B cell (primary cell): Measurements from ENCODE around the gene TECRL. TPM values are rescaled to one million over a fixed set of nuclear protein-coding genes. Genes with fewer than 3 reads are reported as not detected.

Experiments
- ATAC-seq: fragments of 200-7000 bp; cut with Tn5 transposase; one replicate; pipeline ENCODE4 v1.10.0; 2021; ENCODE audit warnings: low read depth, mild to moderate bottlenecking, moderate number of reproducible peaks, moderate library complexity
- CTCF ChIA-PET: fragments of 350-600 bp; sonication (Branson Sonifier 250); formaldehyde crosslinking; loops from one replicate; lab custom pipeline; 2021; ENCODE audit warnings: antibody characterized with exemption, inconsistent platforms; lab: Charles Lee
- POLR2A ChIA-PET: fragments of 350-600 bp; sonication (Branson Sonifier 250); formaldehyde crosslinking; loops from one replicate; lab custom pipeline; 2021; ENCODE audit warnings: antibody characterized with exemption; lab: Charles Lee
- DNase-seq: peaks from one replicate; pipeline ENCODE4 v3.0.0; 2013
- H2AFZ ChIP-seq: 2 replicates; pipeline ENCODE4 v1.6.1; 2012; ENCODE audit warnings: mild to moderate bottlenecking, low read depth, low read length; ENCODE audit not compliant: insufficient read depth, poor library complexity, severe bottlenecking
- H3K27ac ChIP-seq, 2 donors: 1 replicate in 1 of 2; 2 replicates in 1 of 2; pipeline ENCODE4 v1.5.1; 2012 to 2013; ENCODE audit warnings: low read length in 2 of 2, mild to moderate bottlenecking in 2 of 2, moderate library complexity in 1 of 2
- H3K27me3 ChIP-seq, 4 experiments: fragments of 200-600 bp in 1 of 4; sonication (generic) in 1 of 4; replicated peaks in 1 of 4; 1 replicate in 2 of 4; 2 replicates in 2 of 4; pipeline versions ENCODE4 v1.6.1 to v1.7.0; 2013 to 2016; ENCODE audit warnings: low read length in 3 of 4, mild to moderate bottlenecking in 2 of 4, mixed read lengths in 1 of 4, moderate library complexity in 1 of 4; ENCODE audit not compliant: insufficient read depth in 4 of 4, control insufficient read depth in 3 of 4; ENCODE audit errors: control extremely low read depth in 1 of 4
- H3K36me3 ChIP-seq, 2 experiments: replicated peaks in 1 of 2; 1 replicate in 1 of 2; 2 replicates in 1 of 2; pipeline versions ENCODE4 v1.6.1 to v1.7.1; 2013; ENCODE audit warnings: low read length in 1 of 2; ENCODE audit not compliant: insufficient read depth in 2 of 2, control insufficient read depth in 1 of 2; ENCODE audit errors: control extremely low read depth in 1 of 2, extremely low read depth in 1 of 2
- H3K4me1 ChIP-seq, 2 donors: fragments of 200-600 bp in 1 of 2; sonication (generic) in 1 of 2; 1 replicate in 1 of 2; 2 replicates in 1 of 2; pipeline versions ENCODE4 v1.5.1 to v1.6.1; 2013 to 2017; ENCODE audit warnings: low read length in 2 of 2; ENCODE audit not compliant: control insufficient read depth in 2 of 2, insufficient read depth in 2 of 2
- H3K4me2 ChIP-seq: replicated peaks from 2 replicates; pipeline ENCODE3; 2012; ENCODE audit warnings: mild to moderate bottlenecking, low read depth, low read length; ENCODE audit not compliant: poor library complexity, severe bottlenecking
- H3K4me3 ChIP-seq, 5 experiments: fragments of 200-600 bp in 1 of 5; sonication (generic) in 1 of 5; 1 replicate in 3 of 5; 2 replicates in 2 of 5; pipeline versions ENCODE4 v1.5.1 to v1.7.0; 2011 to 2016; ENCODE audit warnings: low read length in 4 of 5, mild to moderate bottlenecking in 4 of 5, low read depth in 2 of 5, control low read depth in 1 of 5, moderate library complexity in 1 of 5; ENCODE audit not compliant: insufficient read depth in 1 of 5; ENCODE audit errors: control extremely low read depth in 1 of 5, extremely low read depth in 1 of 5
- H3K79me2 ChIP-seq: fragments of 200-600 bp; sonication (generic); one replicate; pipeline ENCODE4 v1.6.0; 2016; ENCODE audit warnings: low read length; ENCODE audit not compliant: control insufficient read depth, insufficient read depth
- H3K9ac ChIP-seq: fragments of 200-600 bp; sonication (generic); 2 replicates; pipeline ENCODE4 v1.6.1; 2017; ENCODE audit warnings: mild to moderate bottlenecking, low read length, moderate library complexity
- H3K9me3 ChIP-seq, 3 donors: one replicate each; pipeline versions ENCODE4 v1.6.1 to v1.7.1; 2013; ENCODE audit warnings: low read length in 2 of 3; ENCODE audit not compliant: control insufficient read depth in 2 of 3, insufficient read depth in 1 of 3; ENCODE audit errors: control extremely low read depth in 1 of 3
- H4K20me1 ChIP-seq: 2 replicates; pipeline ENCODE4 v1.6.0; 2012; ENCODE audit warnings: mild to moderate bottlenecking, low read length; ENCODE audit not compliant: insufficient read depth, control insufficient read depth, poor library complexity, severe bottlenecking
- H3K27ac Mint-ChIP-seq: one replicate; pipeline ENCODE4 v1.8.0; 2021; ENCODE audit warnings: mixed read lengths
- H3K27me3 Mint-ChIP-seq: one replicate; pipeline ENCODE4 v1.8.0; 2021; ENCODE audit warnings: mixed read lengths
- H3K4me1 Mint-ChIP-seq: one replicate; pipeline ENCODE4 v1.8.0; 2021; ENCODE audit warnings: mixed read lengths
- H3K4me3 Mint-ChIP-seq: one replicate; pipeline ENCODE4 v1.8.0; 2021; ENCODE audit warnings: mixed read lengths
- H3K9me3 Mint-ChIP-seq: one replicate; pipeline ENCODE4 v1.8.0; 2022; ENCODE audit warnings: mixed read lengths; ENCODE audit not compliant: insufficient read depth
- EZH2 ChIP-seq: IDR thresholded peaks from 2 replicates; pipeline ENCODE4 v1.6.1; 2012; ENCODE audit warnings: borderline replicate concordance, low read depth, mild to moderate bottlenecking, moderate library complexity, low read length; ENCODE audit not compliant: insufficient read depth, poor library complexity, severe bottlenecking
- WGBS: methylation state at CpG from one replicate; pipeline ENCODE4 v1.1.5; 2013; ENCODE audit warnings: missing lambda C conversion rate; ENCODE audit not compliant: insufficient coverage; 5-methylcytosine and 5-hydroxymethylcytosine counted together
- intact Hi-C: fragments of 100-400 bp; cut with micrococcal nuclease; formaldehyde crosslinking; loops from one replicate; pipeline ENCODE4 v1.10.0; 2022
- polyA plus RNA-seq: library from polyadenylated mRNA; depleted of rRNA; stranded (reverse); fragments of >200 nt; gene quantifications from 2 replicates; pipeline ENCODE4 v1.2.3, GENCODE V29; 2012
- total RNA-seq, 2 donors: library from RNA; stranded (reverse); fragments of 120-200 nt in 1 of 2; gene quantifications; 1 replicate in 1 of 2; 2 replicates in 1 of 2; pipeline versions ENCODE4 v1.2.3 to v1.2.4, GENCODE V29; 2013 to 2022
- TF ChIP-seq, protein P1 (sequence below): fragments of 200-600 bp; IDR thresholded peaks from one replicate; pipeline ENCODE4 v1.8.0; 2022; ENCODE audit warnings: antibody characterized with exemption, mild to moderate bottlenecking

Gene TECRL
- total and polyA plus RNA-seq, 2 donors (not counting 1 experiment from before 2014, with no cell fraction given), result not detected

DNA sequence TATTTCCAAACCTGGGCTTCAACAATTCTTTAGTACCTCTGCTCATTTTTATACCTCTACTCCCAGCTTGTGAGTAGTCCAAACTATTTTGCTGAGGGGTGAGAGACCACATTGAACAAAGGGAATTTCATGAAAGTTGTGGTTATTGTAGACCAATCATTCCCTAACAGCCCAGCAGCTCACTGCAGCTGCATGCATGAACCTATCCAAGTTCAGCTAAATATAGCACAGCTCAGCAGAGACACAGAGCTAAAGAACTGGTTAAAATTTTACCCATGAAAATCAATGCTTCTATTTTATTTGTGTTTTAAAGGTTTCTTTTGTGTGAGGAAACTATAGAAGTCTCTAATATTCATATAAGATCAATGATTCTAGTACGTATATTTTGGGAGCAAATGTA lies 82.7 kb downstream of the TECRL start:
- no peak for TF ChIP-seq EZH2
- Mint-ChIP-seq H3K4me3 (no peak overlapping the region), H3K9me3 (peaks cover 6% of the 10 kb centered on the region), H3K4me1 (no peaks in the 10 kb centered on the region), H3K27ac (no peak overlapping the region), H3K27me3 (no peaks in the 10 kb centered on the region)
- Histone ChIP-seq H3K4me2 (no peak overlapping the region), H4K20me1 (no peaks in the 10 kb centered on the region), H2AFZ (no peak overlapping the region), H3K4me1 (no peaks in the 10 kb centered on the region), H3K9ac (no peak overlapping the region), H3K4me3 (no peak overlapping the region), H3K9me3 (no peaks in the 10 kb centered on the region), H3K27ac (no peak overlapping the region), H3K27me3 (no peaks in the 10 kb centered on the region), H3K36me3 (no peaks in the 10 kb centered on the region), H3K79me2 (no peaks in the 10 kb centered on the region)
- DNase-seq, result no peak
- CTCF ChIA-PET, result no interaction called here
- intact Hi-C loops, result no loop called here
- no peak for ATAC-seq
- POLR2A ChIA-PET, result no interaction called here
- WGBS, result no CpG with 5 or more reads among the region's 1 CpG

DNA sequence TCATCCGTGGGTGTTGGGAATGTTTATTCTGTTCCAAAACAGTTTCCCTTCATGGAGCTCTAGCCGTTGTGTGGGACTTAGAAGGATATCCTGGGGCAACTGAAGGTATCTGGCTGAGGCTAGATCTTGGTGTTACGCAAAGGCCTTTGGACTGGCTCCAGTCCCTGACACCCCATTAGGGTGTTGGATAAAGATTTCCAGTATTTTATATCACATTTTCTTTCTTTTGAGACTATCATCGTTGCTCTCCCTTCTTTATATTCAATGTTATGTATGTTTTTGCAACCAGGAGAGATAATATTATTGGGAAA lies 103.0 kb downstream of the TECRL start:
- peaks cover 5% of the 10 kb centered on the region for H3K9me3 Mint-ChIP-seq
- no peaks in the 10 kb centered on the region for H3K27me3 ChIP-seq
- H3K4me1 ChIP-seq, result no peaks in the 10 kb centered on the region
- no peak overlapping the region for H3K4me2 ChIP-seq
- no peaks in the 10 kb centered on the region for H3K36me3 ChIP-seq
- 86% methylated on average over 1 of the region's 4 CpGs for WGBS
- H3K4me3 Mint-ChIP-seq, result no peak overlapping the region
- no peak for TF ChIP-seq EZH2
- TF ChIP-seq, protein P1, sequence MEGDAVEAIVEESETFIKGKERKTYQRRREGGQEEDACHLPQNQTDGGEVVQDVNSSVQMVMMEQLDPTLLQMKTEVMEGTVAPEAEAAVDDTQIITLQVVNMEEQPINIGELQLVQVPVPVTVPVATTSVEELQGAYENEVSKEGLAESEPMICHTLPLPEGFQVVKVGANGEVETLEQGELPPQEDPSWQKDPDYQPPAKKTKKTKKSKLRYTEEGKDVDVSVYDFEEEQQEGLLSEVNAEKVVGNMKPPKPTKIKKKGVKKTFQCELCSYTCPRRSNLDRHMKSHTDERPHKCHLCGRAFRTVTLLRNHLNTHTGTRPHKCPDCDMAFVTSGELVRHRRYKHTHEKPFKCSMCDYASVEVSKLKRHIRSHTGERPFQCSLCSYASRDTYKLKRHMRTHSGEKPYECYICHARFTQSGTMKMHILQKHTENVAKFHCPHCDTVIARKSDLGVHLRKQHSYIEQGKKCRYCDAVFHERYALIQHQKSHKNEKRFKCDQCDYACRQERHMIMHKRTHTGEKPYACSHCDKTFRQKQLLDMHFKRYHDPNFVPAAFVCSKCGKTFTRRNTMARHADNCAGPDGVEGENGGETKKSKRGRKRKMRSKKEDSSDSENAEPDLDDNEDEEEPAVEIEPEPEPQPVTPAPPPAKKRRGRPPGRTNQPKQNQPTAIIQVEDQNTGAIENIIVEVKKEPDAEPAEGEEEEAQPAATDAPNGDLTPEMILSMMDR, result no peak
- DNase-seq (no peak), ATAC-seq (no peak)
- peaks cover 0 to 3% (median 0%) of the 10 kb centered on the region in 3 donors for H3K9me3 ChIP-seq
- H3K79me2 ChIP-seq, result no peaks in the 10 kb centered on the region
- POLR2A ChIA-PET, result no interaction called here
- no peak overlapping the region for H2AFZ ChIP-seq
- CTCF ChIA-PET, result no interaction called here
- no peaks in the 10 kb centered on the region for H3K27me3 Mint-ChIP-seq
- no peak overlapping the region for H3K9ac ChIP-seq
- no peak overlapping the region for H3K27ac Mint-ChIP-seq
- no peak overlapping the region for H3K27ac ChIP-seq
- H3K4me3 ChIP-seq, result no peak overlapping the region
- intact Hi-C loops, result no loop called here
- H4K20me1 ChIP-seq, result no peaks in the 10 kb centered on the region
- no peaks in the 10 kb centered on the region for H3K4me1 Mint-ChIP-seq
